CD14-positive monocyte (primary cell): ENCODE measurements around the gene ILF2. TPM values are rescaled to one million over a fixed set of nuclear protein-coding genes. Genes with fewer than 3 reads are reported as not detected.

Experiments
- DNase-seq, 3 donors: peaks; one replicate each; pipeline ENCODE4 v3.0.0-alpha.2; 2011 to 2022
- H2AFZ ChIP-seq: 2 replicates; pipeline ENCODE4 v1.6.0; 2012; ENCODE audit warnings: mild to moderate bottlenecking, low read depth, low read length, inconsistent platforms; ENCODE audit not compliant: insufficient read depth, poor library complexity, severe bottlenecking
- H3K27ac ChIP-seq, 2 donors: 1 replicate in 1 of 2; 2 replicates in 1 of 2; pipeline ENCODE4 v1.5.1; 2012 to 2013; ENCODE audit warnings: low read length in 2 of 2, control low read depth in 1 of 2, inconsistent platforms in 1 of 2, low read depth in 1 of 2, mild to moderate bottlenecking in 1 of 2
- H3K27me3 ChIP-seq, 2 donors: one replicate each; pipeline versions ENCODE4 v1.6.0 to v1.6.1; 2011 to 2013; ENCODE audit warnings: low read length in 2 of 2; ENCODE audit not compliant: control insufficient read depth in 2 of 2, insufficient read depth in 2 of 2
- H3K36me3 ChIP-seq, 2 donors: replicated peaks in 1 of 2; 1 replicate in 1 of 2; 2 replicates in 1 of 2; pipeline versions ENCODE4 v1.5.1 to v1.6.1; 2012 to 2013; ENCODE audit warnings: low read length in 2 of 2, control low read depth in 1 of 2, inconsistent platforms in 1 of 2, mild to moderate bottlenecking in 1 of 2; ENCODE audit not compliant: insufficient read depth in 2 of 2, control insufficient read depth in 1 of 2
- H3K4me1 ChIP-seq, 2 donors: 1 replicate in 1 of 2; 2 replicates in 1 of 2; pipeline versions ENCODE4 v1.5.1 to v1.6.1; 2012 to 2013; ENCODE audit warnings: low read length in 2 of 2, control low read depth in 1 of 2, inconsistent platforms in 1 of 2, mild to moderate bottlenecking in 1 of 2, moderate library complexity in 1 of 2; ENCODE audit not compliant: insufficient read depth in 2 of 2, control insufficient read depth in 1 of 2
- H3K4me2 ChIP-seq: replicated peaks from 2 replicates; pipeline ENCODE3; 2012; ENCODE audit warnings: low read length, moderate library complexity, mild to moderate bottlenecking; ENCODE audit not compliant: poor library complexity, severe bottlenecking; ENCODE audit errors: extremely low read depth
- H3K4me3 ChIP-seq, 3 experiments: fragments of 200-600 bp in 1 of 3; sonication (generic) in 1 of 3; replicated peaks in 1 of 3; 1 replicate in 2 of 3; 2 replicates in 1 of 3; pipeline ENCODE4 v1.5.1; 2011 to 2013; ENCODE audit warnings: low read length in 3 of 3, mild to moderate bottlenecking in 3 of 3, control low read depth in 2 of 3, low read depth in 2 of 3, inconsistent platforms in 1 of 3, moderate library complexity in 1 of 3
- H3K79me2 ChIP-seq: 2 replicates; pipeline ENCODE4 v1.6.0; 2012; ENCODE audit warnings: mild to moderate bottlenecking, control low read depth, inconsistent platforms, low read length, moderate library complexity; ENCODE audit not compliant: insufficient read depth
- H3K9ac ChIP-seq: 2 replicates; pipeline ENCODE4 v1.6.0; 2017; ENCODE audit warnings: low read length, mild to moderate bottlenecking; ENCODE audit not compliant: insufficient read depth, poor library complexity, severe bottlenecking
- H3K9me3 ChIP-seq, 2 donors: replicated peaks in 1 of 2; 1 replicate in 1 of 2; 2 replicates in 1 of 2; pipeline versions ENCODE4 v1.5.1 to v1.6.1; 2012 to 2013; ENCODE audit warnings: low read length in 2 of 2, control low read depth in 1 of 2; ENCODE audit not compliant: control insufficient read depth in 1 of 2, insufficient read depth in 1 of 2
- H4K20me1 ChIP-seq: 2 replicates; pipeline ENCODE4 v1.6.0; 2012; ENCODE audit warnings: mild to moderate bottlenecking, low read length, control low read depth, moderate library complexity; ENCODE audit not compliant: insufficient read depth
- H3K27ac Mint-ChIP-seq, 7 donors: one replicate each; pipeline ENCODE4 v1.8.0; 2020; ENCODE audit warnings: mild to moderate bottlenecking in 7 of 7, mixed read lengths in 7 of 7, moderate library complexity in 6 of 7, inconsistent platforms in 2 of 7
- H3K27me3 Mint-ChIP-seq, 3 donors: one replicate each; pipeline ENCODE4 v1.8.0; 2021 to 2022; ENCODE audit warnings: low read depth in 3 of 3, mild to moderate bottlenecking in 3 of 3, mixed read lengths in 3 of 3, moderate library complexity in 3 of 3, inconsistent platforms in 1 of 3
- H3K36me3 Mint-ChIP-seq, 2 donors: one replicate each; pipeline ENCODE4 v1.8.0; 2020; ENCODE audit warnings: mixed read lengths in 2 of 2, inconsistent platforms in 1 of 2, mild to moderate bottlenecking in 1 of 2
- H3K4me1 Mint-ChIP-seq: one replicate; pipeline ENCODE4 v1.8.0; 2020; ENCODE audit warnings: mild to moderate bottlenecking, mixed read lengths
- H3K4me3 Mint-ChIP-seq, 2 donors: one replicate each; pipeline ENCODE4 v1.8.0; 2020; ENCODE audit warnings: mild to moderate bottlenecking in 2 of 2, mixed read lengths in 2 of 2, moderate library complexity in 1 of 2
- H3K9me3 Mint-ChIP-seq, 7 donors: one replicate each; pipeline ENCODE4 v1.8.0; 2020 to 2022; ENCODE audit warnings: mixed read lengths in 7 of 7, mild to moderate bottlenecking in 6 of 7, moderate library complexity in 6 of 7, inconsistent platforms in 2 of 7
- WGBS: methylation state at CpG from one replicate; pipeline ENCODE4 v1.1.5; 2013; ENCODE audit warnings: missing lambda C conversion rate; ENCODE audit not compliant: insufficient coverage; 5-methylcytosine and 5-hydroxymethylcytosine counted together
- intact Hi-C, 2 donors: fragments of 100-400 bp; cut with micrococcal nuclease; formaldehyde crosslinking; loops; one replicate each; pipeline versions ENCODE4 v1.15.0 to v1.15.1; 2023
- polyA plus RNA-seq, 3 donors: library from polyadenylated mRNA; depleted of rRNA in 1 of 3; unstranded in 2 of 3; stranded (reverse) in 1 of 3; fragments of 300-500 nt in 2 of 3; fragments of >200 nt in 1 of 3; fragmentation: Illumina TruSeq in 2 of 3; gene quantifications; 1 replicate in 2 of 3; 2 replicates in 1 of 3; pipeline ENCODE4 v1.2.3, GENCODE V29; 2012 to 2021
- TF ChIP-seq, protein P1 (sequence below): fragments of 200-600 bp; IDR thresholded peaks from one replicate; pipeline ENCODE4 v1.8.0; 2022; ENCODE audit warnings: antibody characterized with exemption, mild to moderate bottlenecking

The ILF2 gene
- polyA plus RNA-seq, 3 donors = 103 to 118 (median 115) TPM

DNA sequence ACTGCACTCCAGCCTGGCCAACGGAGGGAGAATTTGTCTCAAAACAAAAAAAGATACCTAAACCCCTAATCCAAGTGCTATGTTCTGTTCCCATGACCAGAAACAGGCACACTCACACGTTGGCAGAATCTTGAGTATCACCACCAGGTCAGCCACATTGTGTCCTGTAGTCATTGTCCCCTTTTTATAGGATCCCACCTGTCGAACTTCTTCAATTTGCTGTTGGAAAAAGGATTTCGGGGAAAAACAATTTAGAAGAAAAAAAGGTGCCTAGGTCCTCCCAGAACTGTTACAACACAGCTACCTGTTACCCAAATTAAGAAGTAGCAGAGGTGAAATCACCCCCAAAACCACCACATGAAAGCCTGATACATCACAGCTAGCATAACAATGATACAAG, 3.4 kb downstream of the ILF2 start:
- TF ChIP-seq, protein P1, sequence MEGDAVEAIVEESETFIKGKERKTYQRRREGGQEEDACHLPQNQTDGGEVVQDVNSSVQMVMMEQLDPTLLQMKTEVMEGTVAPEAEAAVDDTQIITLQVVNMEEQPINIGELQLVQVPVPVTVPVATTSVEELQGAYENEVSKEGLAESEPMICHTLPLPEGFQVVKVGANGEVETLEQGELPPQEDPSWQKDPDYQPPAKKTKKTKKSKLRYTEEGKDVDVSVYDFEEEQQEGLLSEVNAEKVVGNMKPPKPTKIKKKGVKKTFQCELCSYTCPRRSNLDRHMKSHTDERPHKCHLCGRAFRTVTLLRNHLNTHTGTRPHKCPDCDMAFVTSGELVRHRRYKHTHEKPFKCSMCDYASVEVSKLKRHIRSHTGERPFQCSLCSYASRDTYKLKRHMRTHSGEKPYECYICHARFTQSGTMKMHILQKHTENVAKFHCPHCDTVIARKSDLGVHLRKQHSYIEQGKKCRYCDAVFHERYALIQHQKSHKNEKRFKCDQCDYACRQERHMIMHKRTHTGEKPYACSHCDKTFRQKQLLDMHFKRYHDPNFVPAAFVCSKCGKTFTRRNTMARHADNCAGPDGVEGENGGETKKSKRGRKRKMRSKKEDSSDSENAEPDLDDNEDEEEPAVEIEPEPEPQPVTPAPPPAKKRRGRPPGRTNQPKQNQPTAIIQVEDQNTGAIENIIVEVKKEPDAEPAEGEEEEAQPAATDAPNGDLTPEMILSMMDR = no peak
- Histone ChIP-seq H3K79me2 (peaks cover 39% of the 10 kb centered on the region), H3K4me1 (peaks cover 14 to 25% of the 10 kb centered on the region in 2 donors), H3K9ac (no peak overlapping the region), H4K20me1 (no peaks in the 10 kb centered on the region), H3K4me3 (no peak overlapping the region), H3K9me3 (no peaks in the 10 kb centered on the region), H2AFZ (no peak overlapping the region), H3K36me3 (peaks cover 57 to 72% of the 10 kb centered on the region in 2 donors), H3K27ac (peak overlapping the region in 1 of 2 donors; percentile 39), H3K4me2 (no peak overlapping the region), H3K27me3 (no peaks in the 10 kb centered on the region)
- Mint-ChIP-seq H3K9me3 (no peaks in the 10 kb centered on the region), H3K36me3 (peaks cover 60 to 69% of the 10 kb centered on the region in 2 donors), H3K27ac (no peak overlapping the region), H3K27me3 (no peaks in the 10 kb centered on the region), H3K4me3 (no peak overlapping the region), H3K4me1 (peaks cover 18% of the 10 kb centered on the region)
- intact Hi-C loops = no loop called here
- 100% methylated on average over 1 of the region's 4 CpGs for WGBS
- DNase-seq = no peak

DNA sequence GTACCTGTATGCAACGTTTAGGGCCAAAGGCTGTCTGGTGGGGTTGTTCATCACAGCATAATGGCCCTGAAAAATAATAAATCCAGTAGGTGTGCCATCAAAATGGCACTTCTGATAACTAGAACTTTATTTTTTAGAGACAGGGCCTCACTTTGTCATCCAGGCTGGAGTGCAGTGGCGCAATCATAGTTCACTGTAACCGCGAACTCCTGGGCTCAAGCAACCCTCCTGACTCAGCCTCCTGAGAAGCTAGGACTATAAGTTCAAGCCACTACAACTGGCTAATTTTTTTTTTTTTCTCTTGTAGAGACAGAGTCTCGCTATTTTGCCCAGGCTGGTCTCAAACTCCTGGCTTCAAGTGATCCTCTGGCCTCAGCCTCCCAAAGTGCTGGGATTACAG, 7.6 kb downstream of the ILF2 start:
- WGBS = 53% methylated on average over 5 of the region's 5 CpGs
- Histone ChIP-seq H3K4me3 (no peak overlapping the region), H3K9me3 (no peaks in the 10 kb centered on the region), H3K4me1 (peaks cover 15 to 19% of the 10 kb centered on the region in 2 donors), H2AFZ (no peak overlapping the region), H3K27me3 (no peaks in the 10 kb centered on the region), H4K20me1 (peaks cover 11% of the 10 kb centered on the region), H3K27ac (peak overlapping the region in 1 of 2 donors; percentile 45), H3K4me2 (no peak overlapping the region), H3K79me2 (peaks cover 38% of the 10 kb centered on the region), H3K9ac (no peak overlapping the region), H3K36me3 (peaks cover 76 to 84% of the 10 kb centered on the region in 2 donors)
- TF ChIP-seq, protein P1 = no peak
- H3K4me3 Mint-ChIP-seq = no peak overlapping the region
- H3K36me3 Mint-ChIP-seq = peaks cover 71 to 83% of the 10 kb centered on the region in 2 donors
- H3K4me1 Mint-ChIP-seq = peaks cover 14% of the 10 kb centered on the region
- H3K27me3 Mint-ChIP-seq = no peaks in the 10 kb centered on the region
- intact Hi-C loops = no loop called here
- peak in 1 of 3 donors; percentile 16 for DNase-seq
- H3K9me3 Mint-ChIP-seq = no peaks in the 10 kb centered on the region
- H3K27ac Mint-ChIP-seq = peak overlapping the region in 3 of 7 donors; percentile 10 to 50 (median 13)
